ENCODE measurements around the gene PCDHGB4.

PCDHGB4 gene

DNA sequence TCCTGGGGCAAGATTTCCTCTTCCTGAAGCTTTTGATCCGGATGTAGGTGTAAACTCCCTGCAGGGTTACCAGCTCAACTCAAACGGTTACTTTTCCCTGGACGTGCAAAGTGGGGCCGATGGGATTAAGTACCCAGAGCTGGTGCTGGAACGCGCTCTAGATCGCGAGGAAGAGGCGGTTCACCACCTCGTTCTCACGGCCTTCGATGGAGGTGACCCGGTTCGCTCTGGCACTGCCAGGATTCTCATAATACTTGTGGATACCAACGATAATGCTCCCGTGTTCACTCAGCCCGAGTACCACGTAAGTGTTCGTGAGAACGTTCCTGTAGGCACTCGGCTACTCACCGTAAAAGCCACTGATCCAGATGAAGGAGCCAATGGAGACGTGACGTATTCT is 31.9 kb upstream of the PCDHGB4 start:
- no peak for DNase-seq
- Mint-ChIP-seq H3K4me3 (no peak overlapping the region), H3K27me3 (peaks cover 49 to 92% of the 10 kb centered on the region in 2 donors), H3K27ac (no peak overlapping the region), H3K36me3 (ENCODE audit: insufficient read depth) (no peaks in the 10 kb centered on the region), H3K4me1 (ENCODE audit: low read depth in 2 of 2) (peaks cover 2 to 5% of the 10 kb centered on the region in 2 donors), H3K9me3 (peaks cover 0 to 7% of the 10 kb centered on the region in 2 donors)
- ATAC-seq (replicated peaks), result no peak

GRCh38 chr5:141356133-141356532 is 31.4 kb upstream of the PCDHGB4 start:
- no peak overlapping the region for H3K27ac Mint-ChIP-seq
- H3K36me3 Mint-ChIP-seq (ENCODE audit: insufficient read depth), result peaks cover under 1% of the 10 kb centered on the region
- peaks cover 0 to 7% of the 10 kb centered on the region in 2 donors for H3K9me3 Mint-ChIP-seq
- H3K27me3 Mint-ChIP-seq, result peaks cover 50 to 92% of the 10 kb centered on the region in 2 donors
- H3K4me3 Mint-ChIP-seq, result no peak overlapping the region
- DNase-seq (no peak), ATAC-seq (replicated peaks) (no peak)
- H3K4me1 Mint-ChIP-seq (ENCODE audit: low read depth in 2 of 2), result peaks cover 2 to 5% of the 10 kb centered on the region in 2 donors

DNA sequence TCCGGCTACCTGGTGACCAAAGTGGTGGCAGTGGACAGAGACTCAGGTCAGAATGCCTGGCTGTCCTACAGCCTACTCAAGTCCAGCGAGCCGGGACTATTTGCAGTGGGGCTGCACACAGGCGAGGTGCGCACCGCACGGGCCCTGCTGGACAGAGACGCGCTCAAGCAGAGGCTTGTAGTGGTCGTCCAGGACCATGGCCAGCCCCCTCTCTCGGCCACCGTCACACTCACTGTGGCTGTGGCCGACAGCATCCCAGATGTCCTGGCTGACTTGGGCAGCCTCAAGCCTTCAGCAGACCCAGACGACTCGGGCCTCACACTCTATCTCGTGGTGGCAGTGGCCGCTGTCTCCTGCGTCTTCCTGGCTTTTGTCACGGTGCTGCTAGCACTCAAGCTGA is 30.5 kb upstream of the PCDHGB4 start:
- Mint-ChIP-seq H3K27ac (no peak overlapping the region), H3K36me3 (ENCODE audit: insufficient read depth) (peaks cover 7% of the 10 kb centered on the region), H3K4me3 (no peak overlapping the region), H3K4me1 (ENCODE audit: low read depth in 2 of 2) (peaks cover 2 to 5% of the 10 kb centered on the region in 2 donors), H3K27me3 (peaks cover 51 to 96% of the 10 kb centered on the region in 2 donors), H3K9me3 (peaks cover 0 to 7% of the 10 kb centered on the region in 2 donors)
- no peak for DNase-seq
- no peak for ATAC-seq (replicated peaks)

DNA sequence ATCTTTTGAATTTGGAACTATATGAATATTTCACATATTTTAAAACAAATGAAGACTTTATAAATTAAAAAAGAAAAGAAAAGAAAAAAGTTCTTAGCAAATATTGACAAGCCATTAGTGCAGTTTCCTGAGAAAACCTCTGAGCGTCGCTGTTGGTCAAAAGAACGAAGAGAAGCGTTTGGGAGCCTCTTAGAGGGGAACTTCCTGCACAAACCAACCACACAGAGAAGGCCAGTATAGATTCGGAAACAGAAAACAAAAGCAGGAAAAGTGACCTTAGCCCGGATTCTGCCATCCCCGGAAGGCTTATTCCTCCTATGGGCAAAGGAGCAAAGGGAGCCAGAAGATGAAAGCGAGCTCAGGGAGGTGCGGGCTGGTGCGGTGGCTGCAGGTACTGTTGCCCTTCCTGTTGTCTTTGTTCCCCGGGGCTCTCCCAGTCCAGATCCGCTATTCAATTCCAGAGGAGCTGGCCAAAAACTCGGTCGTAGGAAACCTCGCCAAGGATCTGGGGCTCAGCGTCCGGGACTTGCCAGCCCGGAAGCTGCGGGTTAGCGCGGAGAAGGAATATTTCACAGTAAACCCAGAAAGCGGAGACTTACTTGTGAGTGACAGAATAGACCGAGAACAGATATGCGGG is 27.6 kb upstream of the PCDHGB4 start, which contains the start of gene PCDHGB2:
PCDHGB2 (plus strand) TSS at position 205 of the 637 bp plus-strand sequence; CDS start at position 347, 142 bp downstream.
- Mint-ChIP-seq H3K27ac (peak within 1 kb of the TSS; percentile 44 to 47), H3K27me3 (peaks cover 59 to 95% of the 10 kb centered on the region in 2 donors), H3K9me3 (peaks cover 0 to 15% of the 10 kb centered on the region in 2 donors), H3K36me3 (ENCODE audit: insufficient read depth) (peaks cover 13% of the 10 kb centered on the region), H3K4me3 (peak within 1 kb of the TSS; percentile 65 to 80), H3K4me1 (ENCODE audit: low read depth in 2 of 2) (peaks cover 2 to 9% of the 10 kb centered on the region in 2 donors)
- peak in 1 of 3 experiments; percentile 20 for DNase-seq
- ATAC-seq (replicated peaks), result peak; percentile 54

- DNase-seq, result no peak
- Mint-ChIP-seq H3K27me3 (peaks cover 60 to 95% of the 10 kb centered on the region in 2 donors), H3K4me1 (ENCODE audit: low read depth in 2 of 2) (peaks cover 2 to 9% of the 10 kb centered on the region in 2 donors), H3K27ac (no peak overlapping the region), H3K36me3 (ENCODE audit: insufficient read depth) (peaks cover 16% of the 10 kb centered on the region), H3K4me3 (peak overlapping the region in 1 of 2 donors; percentile 80), H3K9me3 (peaks cover 0 to 15% of the 10 kb centered on the region in 2 donors)
- no peak for ATAC-seq (replicated peaks)
Measured at GRCh38 chr5:141360685-141361084, 26.8 kb upstream of the PCDHGB4 start.

DNA sequence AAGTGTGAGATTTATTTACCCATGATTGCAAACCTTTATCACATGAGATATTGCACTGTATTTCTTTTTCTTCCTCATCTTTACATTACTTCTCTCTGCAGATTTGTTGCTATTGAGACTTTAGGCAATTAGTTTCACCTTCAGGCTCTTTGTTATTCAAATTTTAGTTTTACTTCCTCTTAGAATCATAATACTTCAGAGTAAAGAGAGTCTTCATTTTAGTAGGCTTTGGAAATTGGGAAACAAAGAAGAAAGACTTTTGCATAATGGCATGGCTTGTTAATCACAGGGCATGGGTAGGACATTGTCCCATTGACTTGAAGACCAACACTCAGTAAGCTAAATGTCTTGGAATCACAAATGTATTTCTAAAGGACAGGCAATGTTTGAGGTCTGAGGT is 24.8 kb upstream of the PCDHGB4 start:
- Mint-ChIP-seq H3K27me3 (peaks cover 52 to 90% of the 10 kb centered on the region in 2 donors), H3K27ac (no peak overlapping the region), H3K4me1 (ENCODE audit: low read depth in 2 of 2) (peaks cover 2 to 9% of the 10 kb centered on the region in 2 donors), H3K36me3 (ENCODE audit: insufficient read depth) (peaks cover 19% of the 10 kb centered on the region), H3K9me3 (peaks cover 0 to 15% of the 10 kb centered on the region in 2 donors), H3K4me3 (no peak overlapping the region)
- ATAC-seq (replicated peaks), result no peak
- DNase-seq, result no peak

DNA sequence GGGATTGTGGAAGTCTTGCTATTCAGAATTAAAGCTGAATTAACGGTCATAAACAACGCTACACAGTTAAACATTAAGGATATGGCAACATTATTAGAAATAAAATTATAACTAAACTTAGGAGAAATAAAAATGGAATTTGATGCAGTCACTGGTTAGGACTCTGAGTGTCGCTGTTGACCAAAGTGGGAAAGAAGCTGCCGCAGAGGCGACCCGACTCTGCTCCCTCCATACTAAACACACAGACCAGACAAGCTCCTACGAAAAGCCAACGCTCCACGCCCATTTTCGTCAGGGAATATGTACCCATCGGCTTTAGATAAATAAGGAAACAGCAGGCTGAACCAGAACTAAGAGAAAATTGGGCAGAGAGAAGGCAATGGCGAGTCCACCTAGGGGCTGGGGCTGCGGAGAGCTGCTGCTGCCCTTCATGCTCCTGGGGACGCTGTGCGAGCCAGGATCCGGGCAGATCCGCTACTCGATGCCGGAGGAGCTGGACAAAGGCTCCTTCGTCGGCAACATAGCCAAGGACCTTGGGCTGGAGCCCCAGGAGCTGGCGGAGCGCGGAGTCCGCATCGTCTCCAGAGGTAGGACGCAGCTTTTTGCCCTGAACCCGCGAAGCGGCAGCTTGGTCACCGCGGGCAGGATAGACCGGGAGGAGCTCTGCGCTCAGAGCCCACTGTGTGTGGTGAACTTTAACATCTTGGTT is 23.4 kb upstream of the PCDHGB4 start, which contains the start of gene PCDHGA5:
PCDHGA5 (plus strand) TSS at position 211 of the 709 bp plus-strand sequence; CDS start at position 380, 169 bp downstream.
- no peak for ATAC-seq (replicated peaks)
- Mint-ChIP-seq H3K27ac (no peak within 1 kb of the TSS), H3K27me3 (peaks cover 51 to 89% of the 10 kb centered on the region in 2 donors), H3K4me3 (no peak within 1 kb of the TSS), H3K36me3 (ENCODE audit: insufficient read depth) (peaks cover 19% of the 10 kb centered on the region), H3K9me3 (peaks cover 0 to 15% of the 10 kb centered on the region in 2 donors), H3K4me1 (ENCODE audit: low read depth in 2 of 2) (peaks cover 2 to 9% of the 10 kb centered on the region in 2 donors)
- no peak for DNase-seq

DNA sequence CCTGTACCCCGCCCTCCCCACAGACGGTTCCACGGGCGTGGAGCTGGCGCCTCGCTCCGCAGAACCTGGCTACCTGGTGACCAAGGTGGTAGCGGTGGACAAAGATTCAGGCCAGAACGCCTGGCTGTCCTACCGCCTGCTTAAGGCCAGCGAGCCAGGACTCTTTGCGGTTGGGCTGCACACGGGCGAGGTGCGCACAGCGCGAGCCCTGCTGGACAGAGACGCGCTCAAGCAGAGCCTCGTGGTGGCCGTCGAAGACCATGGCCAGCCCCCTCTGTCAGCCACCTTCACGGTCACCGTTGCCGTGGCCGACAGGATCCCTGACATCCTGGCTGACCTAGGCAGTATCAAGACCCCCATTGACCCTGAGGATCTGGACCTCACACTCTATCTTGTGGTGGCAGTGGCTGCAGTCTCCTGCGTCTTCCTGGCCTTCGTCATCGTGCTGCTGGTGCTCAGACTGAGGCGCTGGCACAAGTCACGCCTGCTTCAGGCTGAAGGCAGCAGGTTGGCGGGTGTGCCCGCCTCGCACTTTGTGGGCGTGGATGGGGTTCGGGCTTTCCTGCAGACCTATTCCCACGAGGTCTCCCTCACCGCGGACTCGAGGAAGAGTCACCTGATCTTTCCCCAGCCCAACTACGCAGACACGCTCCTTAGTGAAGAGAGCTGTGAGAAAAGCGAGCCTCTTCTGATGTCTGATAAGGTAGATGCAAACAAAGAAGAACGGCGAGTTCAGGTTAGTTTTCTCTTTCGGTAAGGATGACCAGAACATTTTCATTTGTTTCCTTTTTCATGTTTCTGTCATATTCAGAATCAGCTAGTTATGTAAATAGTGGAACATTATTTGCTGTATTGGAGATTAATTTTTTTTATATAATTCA is 21.2 kb upstream of the PCDHGB4 start:
- Mint-ChIP-seq H3K27ac (no peak overlapping the region), H3K9me3 (peaks cover 0 to 8% of the 10 kb centered on the region in 2 donors), H3K36me3 (ENCODE audit: insufficient read depth) (peaks cover 17% of the 10 kb centered on the region), H3K4me1 (ENCODE audit: low read depth in 2 of 2) (peaks cover 3 to 10% of the 10 kb centered on the region in 2 donors), H3K4me3 (no peak overlapping the region), H3K27me3 (peaks cover 52 to 85% of the 10 kb centered on the region in 2 donors)
- DNase-seq (no peak), ATAC-seq (replicated peaks) (no peak)

- DNase-seq (no peak), ATAC-seq (replicated peaks) (peak; percentile 74)
- H3K36me3 Mint-ChIP-seq (ENCODE audit: insufficient read depth), result peaks cover 3% of the 10 kb centered on the region
- peaks cover 5% of the 10 kb centered on the region in 2 donors for H3K4me1 Mint-ChIP-seq (ENCODE audit: low read depth in 2 of 2)
- peak within 1 kb of the TSS in 1 of 2 donors; percentile 77 for H3K27ac Mint-ChIP-seq
- peaks cover 35 to 63% of the 10 kb centered on the region in 2 donors for H3K27me3 Mint-ChIP-seq
- H3K9me3 Mint-ChIP-seq, result no peaks in the 10 kb centered on the region
- peak within 1 kb of the TSS; percentile 75 to 86 for H3K4me3 Mint-ChIP-seq
Measured at GRCh38 chr5:141369994-141370848, 17.3 kb upstream of the PCDHGB4 start, which contains the start of gene PCDHGB3. Gene PCDHGB3, plus strand, starts transcription at chr5:141370242. Its CDS starts 153 bp downstream, at chr5:141370395.

DNA sequence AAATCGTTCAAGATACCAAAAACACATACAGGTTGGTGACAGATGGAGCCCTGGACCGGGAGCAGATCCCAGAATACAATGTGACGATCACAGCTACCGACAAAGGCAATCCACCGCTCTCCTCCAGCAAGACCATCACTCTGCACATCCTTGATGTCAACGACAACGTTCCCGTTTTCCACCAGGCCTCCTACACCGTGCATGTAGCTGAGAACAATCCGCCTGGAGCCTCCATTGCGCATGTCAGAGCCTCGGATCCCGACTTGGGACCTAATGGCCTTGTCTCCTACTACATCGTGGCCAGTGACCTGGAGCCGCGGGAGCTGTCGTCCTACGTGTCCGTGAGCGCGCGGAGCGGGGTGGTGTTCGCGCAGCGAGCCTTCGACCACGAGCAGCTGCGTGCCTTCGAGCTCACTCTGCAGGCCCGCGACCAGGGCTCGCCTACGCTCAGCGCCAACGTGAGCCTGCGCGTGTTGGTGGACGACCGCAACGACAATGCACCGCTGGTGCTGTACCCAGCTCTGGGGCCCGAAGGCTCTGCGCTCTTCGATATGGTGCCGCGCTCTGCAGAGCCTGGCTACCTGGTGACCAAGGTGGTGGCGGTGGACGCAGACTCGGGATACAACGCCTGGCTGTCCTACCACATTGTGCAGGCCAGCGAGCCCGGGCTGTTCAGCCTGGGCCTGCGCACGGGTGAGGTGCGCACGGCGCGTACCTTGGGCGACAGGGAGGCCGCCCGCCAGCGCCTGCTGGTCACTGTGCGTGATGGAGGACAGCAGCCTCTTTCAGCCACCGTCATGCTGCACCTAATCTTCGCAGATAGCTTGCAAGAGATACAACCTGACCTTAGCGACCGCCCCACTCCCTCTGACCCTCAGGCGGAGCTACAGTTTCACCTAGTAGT is 15.7 kb upstream of the PCDHGB4 start:
- Mint-ChIP-seq H3K4me3 (no peak overlapping the region), H3K4me1 (ENCODE audit: low read depth in 2 of 2) (peaks cover 5% of the 10 kb centered on the region in 2 donors), H3K27me3 (peaks cover 32 to 59% of the 10 kb centered on the region in 2 donors), H3K36me3 (ENCODE audit: insufficient read depth) (peaks cover 3% of the 10 kb centered on the region), H3K27ac (no peak overlapping the region), H3K9me3 (peaks cover 0 to 4% of the 10 kb centered on the region in 2 donors)
- ATAC-seq (replicated peaks) (no peak), DNase-seq (no peak)

- DNase-seq (no peak), ATAC-seq (replicated peaks) (no peak)
- no peak within 1 kb of the TSS for H3K27ac Mint-ChIP-seq
- peaks cover 30 to 53% of the 10 kb centered on the region in 2 donors for H3K27me3 Mint-ChIP-seq
- H3K36me3 Mint-ChIP-seq (ENCODE audit: insufficient read depth), result no peaks in the 10 kb centered on the region
- H3K9me3 Mint-ChIP-seq, result peaks cover 0 to 4% of the 10 kb centered on the region in 2 donors
- H3K4me3 Mint-ChIP-seq, result no peak within 1 kb of the TSS
- peaks cover 5% of the 10 kb centered on the region in 2 donors for H3K4me1 Mint-ChIP-seq (ENCODE audit: low read depth in 2 of 2)
Measured at GRCh38 chr5:141373673-141374317, 13.7 kb upstream of the PCDHGB4 start, which contains the start of gene PCDHGA6. Gene PCDHGA6, plus strand, starts transcription at chr5:141373891. Its CDS starts 193 bp downstream, at chr5:141374084.

Data from effector memory CD8-positive, alpha-beta T cell (primary cell).